Stimulated activated CD4-positive, alpha-beta T cell treated with anti-CD3 and anti-CD28 coated beads, Interleukin-4, amount 100 ng/mL, for 4 hours (primary cell): ENCODE data around the gene MAGEA8.
"Not testable (repeated sequence)": the region's sequence is repeated elsewhere in the genome, so short reads cannot be mapped to it uniquely, and the experiment has no call there.

Experiments
- DNase-seq, 2 experiments: peaks; one replicate each; pipeline ENCODE4 v3.0.0-alpha.2; 2020

MAGEA8 gene, protein sequence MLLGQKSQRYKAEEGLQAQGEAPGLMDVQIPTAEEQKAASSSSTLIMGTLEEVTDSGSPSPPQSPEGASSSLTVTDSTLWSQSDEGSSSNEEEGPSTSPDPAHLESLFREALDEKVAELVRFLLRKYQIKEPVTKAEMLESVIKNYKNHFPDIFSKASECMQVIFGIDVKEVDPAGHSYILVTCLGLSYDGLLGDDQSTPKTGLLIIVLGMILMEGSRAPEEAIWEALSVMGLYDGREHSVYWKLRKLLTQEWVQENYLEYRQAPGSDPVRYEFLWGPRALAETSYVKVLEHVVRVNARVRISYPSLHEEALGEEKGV

DNA sequence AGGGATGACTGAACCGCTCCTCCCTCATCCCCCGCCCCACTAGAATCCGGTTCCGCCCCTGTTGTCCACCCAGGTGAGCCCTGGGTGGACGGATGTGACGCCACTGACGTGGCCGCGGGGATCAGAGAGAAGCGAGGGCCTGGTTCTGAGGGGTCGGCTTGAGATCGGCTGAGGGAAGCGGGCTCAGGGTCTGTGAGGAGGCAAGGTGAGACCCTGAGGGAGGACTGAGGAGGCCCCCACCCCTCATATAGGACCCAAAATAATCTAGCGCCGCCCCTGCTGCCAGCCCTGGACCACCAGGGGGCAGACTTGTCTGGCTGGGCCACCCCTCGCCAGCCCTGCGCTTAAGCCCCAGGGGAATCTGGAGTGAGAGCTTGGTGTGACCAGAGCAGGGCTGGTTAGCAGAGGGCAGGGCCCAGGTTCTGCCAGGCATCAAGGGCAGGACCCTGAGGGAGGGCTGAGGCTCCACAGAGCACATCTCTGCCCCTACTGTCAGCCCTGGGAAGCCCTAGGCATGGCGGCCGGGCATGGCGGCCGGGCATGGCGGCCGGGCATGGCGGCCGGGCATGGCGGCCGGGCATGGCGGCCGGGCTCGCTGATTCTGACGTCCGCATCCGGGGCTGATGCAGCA, at the start of gene MAGEA8:
MAGEA8 (plus strand) TSS at position 103 of the 631 bp plus-strand sequence. CDS start 3,090 bp downstream, outside the sequence.
- DNase-seq, result peak in 1 of 2 experiments; percentile 1

DNA sequence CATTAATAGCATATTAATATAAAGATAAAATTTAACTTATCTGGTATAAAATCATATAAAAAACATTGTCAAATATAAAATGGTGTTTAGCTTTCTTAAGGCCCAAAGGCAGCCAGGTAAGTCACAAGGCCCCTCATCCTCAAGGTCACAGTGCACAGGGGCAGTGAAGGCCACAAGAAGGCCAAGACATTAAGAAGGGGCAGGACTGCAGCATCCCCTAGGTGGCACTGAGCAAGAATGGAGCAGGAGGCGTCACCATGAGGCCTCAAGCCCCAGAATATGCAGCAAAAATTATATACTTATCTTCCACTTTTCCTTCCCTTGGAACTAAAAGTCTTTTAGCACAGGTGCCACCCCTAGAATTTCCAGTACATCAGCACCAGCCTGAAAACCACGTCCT, 49.5 kb upstream of the MAGEA8 start:
- no peak for DNase-seq

DNA sequence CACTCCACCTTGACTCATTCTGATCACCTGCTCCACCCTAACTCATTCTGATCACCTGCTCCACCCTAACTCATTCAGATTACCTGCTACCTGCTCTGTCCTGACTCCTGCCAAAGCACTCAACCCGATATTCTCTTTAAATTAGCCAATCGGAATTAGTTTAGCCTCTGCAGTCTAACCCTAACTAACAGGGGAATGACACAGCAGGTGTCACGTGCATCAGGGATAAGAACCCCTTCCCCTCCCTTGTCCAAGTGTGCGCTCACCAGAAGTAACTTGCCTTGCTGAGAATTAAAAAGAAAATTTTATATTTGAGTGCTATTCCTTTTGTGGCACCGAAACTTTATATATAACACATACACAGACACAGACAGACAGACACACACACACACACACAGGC, 44.3 kb upstream of the MAGEA8 start:
- not testable (repeated sequence) for DNase-seq

DNA sequence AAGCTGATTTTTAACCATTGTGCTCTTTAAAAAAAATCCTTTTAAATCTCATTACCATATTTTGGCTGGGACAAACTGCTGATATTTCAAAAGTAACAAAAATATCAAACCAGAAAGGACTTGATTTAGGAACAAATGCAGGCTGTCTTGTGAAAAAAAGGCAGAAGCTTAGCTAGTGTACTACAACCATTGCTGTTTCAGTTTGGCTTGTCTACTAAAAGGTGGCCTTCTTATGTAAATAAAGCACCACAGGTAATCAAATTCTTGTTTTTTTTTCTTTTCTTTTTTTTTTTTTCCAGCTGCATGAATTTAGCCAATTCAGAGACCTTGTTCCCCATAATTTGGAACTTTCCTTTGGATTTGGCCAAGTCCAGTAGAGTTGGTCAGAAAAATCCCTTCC, 43.8 kb upstream of the MAGEA8 start:
- no peak for DNase-seq

DNA sequence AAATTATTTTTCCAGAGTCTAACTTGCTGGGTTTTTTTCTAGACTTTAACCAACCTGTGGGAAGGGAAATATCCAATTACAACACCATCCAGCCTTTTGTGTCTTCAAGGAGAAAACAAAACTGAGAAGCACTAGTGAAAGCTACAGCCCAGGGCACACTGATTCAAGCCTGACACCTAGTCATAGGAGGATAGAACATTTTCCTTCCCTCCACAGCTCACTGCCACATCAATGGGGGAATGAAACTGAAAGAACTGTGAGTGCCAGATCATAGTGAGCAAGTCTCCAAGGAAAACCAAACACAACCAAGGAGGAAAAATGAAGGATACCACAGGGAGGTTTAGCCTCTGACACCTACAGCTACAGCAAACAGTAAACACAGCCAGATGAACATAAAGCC, 43.3 kb upstream of the MAGEA8 start:
- DNase-seq, result no peak

DNA sequence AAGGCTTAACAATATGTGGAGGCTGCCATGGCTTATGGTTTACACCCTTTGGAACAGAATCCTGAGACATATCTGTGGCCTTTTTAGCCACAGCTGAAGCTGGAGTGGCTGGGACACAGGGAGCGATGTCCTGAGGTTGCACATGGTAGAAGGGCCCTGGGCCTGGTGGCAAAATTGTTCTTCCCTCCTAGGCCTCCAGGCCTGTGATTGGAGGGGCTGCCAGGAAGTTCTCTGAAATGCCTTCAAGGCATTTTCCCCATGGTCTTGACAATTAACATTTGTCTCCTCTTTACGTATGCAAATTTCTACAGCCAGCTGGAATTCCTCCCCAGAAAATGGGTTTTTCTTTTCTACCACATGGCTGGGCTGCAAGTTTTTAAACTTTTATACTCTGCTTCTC, 39.1 kb upstream of the MAGEA8 start:
- DNase-seq, result no peak

DNA sequence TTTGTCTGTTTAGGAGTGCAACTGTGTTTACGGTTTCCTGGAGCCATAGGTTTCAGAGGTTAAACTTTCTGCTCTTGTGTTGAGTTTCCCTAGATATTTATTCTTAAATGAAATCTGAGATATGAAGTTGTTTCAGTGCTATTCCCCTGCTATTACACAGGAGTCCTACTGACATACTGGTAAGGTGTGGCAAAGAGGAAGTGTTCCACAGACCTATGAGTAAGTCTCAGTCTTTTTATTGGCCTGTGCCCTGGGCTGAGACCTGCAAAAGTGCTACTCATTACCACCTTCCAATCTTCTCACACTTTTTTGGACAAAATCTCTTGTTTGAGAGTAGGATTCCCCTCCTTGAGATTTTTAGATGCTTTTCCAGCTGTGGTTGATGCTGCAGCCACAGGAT, 35.6 kb upstream of the MAGEA8 start:
- no peak for DNase-seq

DNA sequence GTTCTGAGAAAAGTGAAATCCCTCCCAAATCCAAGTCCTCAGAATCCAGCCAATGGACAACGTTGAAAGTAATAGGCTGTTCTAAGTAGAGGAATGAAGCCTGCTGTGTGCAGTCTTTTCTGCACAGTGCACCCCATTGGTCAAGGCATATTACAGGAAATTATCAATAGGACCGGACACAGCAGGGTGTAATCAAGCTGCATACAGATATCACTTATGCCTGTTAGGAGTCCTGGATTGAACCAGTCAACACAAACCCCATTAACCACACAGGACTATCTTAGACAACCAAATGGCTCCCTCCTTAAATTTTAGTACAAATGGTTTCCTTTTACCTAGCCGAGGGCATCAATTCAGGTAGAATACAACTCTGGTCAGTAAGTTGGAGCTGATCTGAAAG, 34.2 kb upstream of the MAGEA8 start:
- DNase-seq, result no peak

DNA sequence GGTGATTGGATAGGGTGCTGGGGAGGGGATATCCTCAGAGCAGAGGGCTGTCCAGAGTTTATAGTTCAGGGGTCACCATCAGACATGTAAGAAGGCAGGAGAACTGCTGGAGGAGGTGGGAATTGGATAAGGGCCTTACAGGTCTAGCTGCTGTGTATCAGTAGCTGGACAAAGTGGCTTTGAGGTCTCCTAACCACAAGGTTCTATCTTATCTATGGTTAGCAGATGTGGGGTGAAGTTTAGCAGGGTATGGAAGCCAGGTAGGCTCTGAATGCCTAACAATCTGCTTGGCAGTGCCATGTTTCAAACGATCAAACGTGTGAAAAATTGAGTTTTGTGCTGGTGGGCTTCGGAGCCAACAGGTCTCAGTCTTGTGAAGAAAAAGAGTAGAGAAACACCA, 32.1 kb upstream of the MAGEA8 start:
- no peak for DNase-seq

DNA sequence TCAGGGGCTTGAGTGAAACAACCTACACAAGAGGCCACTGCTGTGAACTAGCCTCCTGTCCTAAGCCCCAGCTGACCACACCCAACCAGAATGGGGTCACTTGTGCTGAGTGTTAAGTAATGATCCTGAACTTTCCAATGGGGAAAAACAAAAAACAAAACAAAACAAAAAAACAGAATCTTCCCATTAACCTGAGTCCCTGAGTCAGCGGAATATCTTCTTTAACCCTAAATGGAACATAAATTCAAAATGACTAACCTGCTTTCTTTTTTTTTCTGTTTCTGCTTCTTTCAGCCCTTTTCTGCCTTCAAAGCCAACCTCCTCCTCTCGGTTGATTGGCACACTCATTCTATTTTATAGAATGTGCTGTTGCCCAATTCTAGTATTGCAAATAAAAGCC, 31.2 kb upstream of the MAGEA8 start:
- no peak for DNase-seq

DNA sequence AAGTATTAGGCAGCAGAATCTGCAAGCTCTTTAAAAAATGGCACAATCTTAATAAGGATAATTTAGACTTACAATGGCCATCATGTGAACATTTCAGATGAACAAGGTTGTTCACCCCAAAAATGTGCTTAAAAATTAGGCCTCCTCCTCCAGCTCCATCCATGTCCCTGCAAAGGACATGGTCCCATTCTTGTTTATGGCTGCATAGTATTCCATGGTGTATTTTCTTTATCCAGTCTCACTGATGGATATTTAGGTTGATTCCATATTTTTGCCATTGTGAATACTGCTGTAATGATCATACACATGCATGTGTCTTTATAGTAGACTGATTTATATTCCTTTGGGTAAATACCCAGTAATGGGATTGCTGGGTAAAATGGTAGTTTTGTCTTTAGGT, 29.1 kb upstream of the MAGEA8 start:
- no peak for DNase-seq

DNA sequence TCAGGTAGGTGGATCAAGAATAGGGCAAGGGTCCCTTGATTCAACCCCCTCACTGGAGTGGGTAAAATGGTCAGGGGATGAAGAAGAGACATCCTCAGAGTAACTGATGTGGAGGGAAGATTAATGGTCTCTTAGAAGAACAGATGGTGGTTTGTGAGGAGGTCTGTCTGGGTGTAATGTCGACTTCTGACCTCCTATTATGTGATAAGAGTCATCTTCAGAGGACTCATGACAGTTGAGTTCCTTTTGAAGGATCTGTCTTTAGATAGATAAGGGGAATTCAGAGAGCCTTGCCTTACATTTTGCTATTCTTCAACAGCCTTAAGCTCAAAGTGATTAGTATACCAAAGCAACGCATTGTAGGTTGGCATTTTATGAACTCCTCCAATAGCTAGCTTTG, 27.1 kb upstream of the MAGEA8 start:
- DNase-seq, result no peak

DNA sequence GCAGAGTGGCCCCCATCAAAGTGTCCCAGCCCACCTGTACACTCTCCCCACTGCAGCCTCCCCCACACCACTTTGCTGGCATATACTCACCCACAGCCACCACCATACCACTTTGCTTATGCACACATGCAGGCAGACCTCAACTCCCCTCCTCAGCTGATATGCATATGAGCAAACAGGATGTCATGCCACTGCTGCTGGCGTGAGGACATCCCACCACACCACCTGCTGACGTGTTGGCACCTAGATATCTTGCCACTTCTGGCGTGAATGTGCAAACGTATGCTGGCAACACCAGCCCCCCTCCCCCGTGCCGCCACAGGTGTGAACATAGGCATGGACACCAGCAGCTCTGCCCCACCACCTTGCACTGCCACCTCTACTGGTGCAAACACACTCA, 22.4 kb upstream of the MAGEA8 start:
- DNase-seq, result no peak

DNA sequence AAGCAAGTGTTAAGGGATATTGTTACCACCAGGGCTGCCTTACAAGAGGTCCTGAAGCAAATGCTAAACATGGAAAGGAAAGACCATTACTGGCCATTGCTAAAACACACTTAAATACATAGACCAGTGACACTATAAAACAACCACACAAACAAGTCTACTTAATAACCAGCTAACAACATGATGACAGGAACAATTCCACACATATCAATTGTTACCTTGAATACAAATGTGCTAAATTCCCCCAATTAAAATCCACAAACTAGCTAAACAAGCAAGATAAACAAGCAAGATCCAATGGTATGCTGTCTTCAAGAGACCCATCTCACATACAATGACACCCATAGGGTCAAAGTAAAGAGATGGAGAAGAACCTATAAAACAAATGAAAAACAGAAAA, 20.5 kb upstream of the MAGEA8 start:
- DNase-seq, result no peak

DNA sequence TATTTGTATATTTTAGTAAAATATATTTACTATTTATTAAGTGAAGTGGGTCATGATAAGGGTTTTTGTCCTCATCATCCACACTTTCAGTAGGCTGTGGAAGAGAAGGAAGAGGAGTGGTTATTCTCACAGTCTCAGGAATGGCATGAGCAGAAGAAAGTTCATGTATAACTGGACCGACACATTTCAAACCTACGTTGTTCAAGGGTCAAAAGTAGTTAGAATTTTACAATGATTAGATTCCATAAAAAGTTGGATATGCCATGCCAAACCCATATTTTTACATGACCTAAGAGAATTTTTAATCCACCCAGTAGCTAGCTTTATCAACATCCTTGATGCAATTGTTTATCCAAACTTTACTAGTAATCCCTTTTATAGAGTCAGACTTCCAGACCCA, 15.6 kb upstream of the MAGEA8 start:
- no peak for DNase-seq

DNA sequence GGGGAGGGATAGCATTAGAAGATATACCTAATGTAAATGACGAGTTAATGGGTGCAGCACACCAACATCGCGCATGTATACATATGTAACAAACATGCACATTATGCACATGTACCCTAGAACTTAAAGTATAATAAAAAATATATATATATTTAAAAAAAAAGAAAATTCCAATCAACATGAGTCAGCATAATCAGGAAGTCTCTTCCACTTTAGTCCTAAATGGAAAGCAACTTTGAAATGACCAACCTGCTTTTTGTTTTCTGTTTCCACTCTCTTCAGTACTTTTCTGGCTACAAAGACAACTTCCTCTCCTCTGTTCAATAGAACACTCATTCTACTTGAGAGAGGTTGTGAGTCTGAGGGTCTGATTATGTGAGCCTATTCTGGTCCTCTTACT, 13.5 kb upstream of the MAGEA8 start:
- no peak for DNase-seq

DNA sequence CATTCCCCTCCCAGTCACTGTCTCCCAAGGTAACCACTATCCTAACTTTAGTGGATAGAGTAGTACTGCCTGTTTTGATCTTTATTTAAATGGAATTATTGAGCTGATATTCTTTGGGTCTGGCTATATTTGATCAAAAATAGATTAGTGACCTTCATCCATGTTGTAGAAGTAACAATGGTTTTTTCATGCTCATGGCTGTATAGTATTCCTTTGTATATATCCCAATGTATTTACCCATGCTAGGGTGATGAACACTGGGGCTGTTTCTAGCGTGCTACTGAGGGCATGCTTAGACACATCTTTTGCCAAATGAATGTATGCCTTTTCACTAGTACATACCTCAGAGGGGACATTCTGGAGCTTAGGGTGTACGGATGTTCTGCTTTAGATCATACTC, 10.1 kb upstream of the MAGEA8 start:
- no peak for DNase-seq

DNA sequence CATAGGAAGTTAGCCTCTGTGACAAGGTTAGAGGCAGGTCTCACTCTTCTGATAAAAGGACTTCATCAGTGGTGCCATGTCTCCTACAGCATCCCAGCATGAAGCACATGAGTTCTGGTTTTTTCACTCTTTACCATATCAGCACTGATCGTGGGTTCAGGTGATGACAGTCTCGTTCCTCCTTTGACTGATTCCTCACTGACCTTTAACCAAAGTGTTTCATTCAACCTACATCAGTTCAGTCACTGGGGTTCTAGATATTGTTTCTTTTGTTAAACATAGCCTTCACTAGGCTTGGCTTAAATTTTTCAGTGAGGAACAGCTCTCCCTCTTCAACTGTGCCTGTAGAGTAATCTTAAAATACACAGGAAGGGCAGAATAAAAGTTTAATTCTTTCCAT, 9.6 kb upstream of the MAGEA8 start:
- no peak for DNase-seq

DNA sequence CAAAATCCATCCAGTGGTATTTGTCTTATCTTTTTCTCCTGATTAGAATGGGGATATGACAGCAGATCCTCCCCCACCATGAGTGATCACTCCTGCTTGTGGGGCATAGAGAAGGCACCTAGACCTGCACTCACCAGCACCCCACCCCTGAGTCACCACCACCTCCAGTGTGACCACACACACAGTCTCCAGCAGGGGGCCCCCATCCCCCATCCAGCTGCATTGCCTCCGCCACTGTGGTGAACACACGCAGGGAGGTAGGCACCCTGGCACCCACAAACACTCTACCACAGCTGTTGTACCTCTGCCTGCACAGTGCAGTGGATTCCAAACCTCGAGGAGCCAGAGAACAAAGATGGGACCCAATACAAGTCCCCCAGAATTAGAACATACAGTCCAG, 9.0 kb upstream of the MAGEA8 start:
- DNase-seq, result peak; percentile 48 to 50

DNA sequence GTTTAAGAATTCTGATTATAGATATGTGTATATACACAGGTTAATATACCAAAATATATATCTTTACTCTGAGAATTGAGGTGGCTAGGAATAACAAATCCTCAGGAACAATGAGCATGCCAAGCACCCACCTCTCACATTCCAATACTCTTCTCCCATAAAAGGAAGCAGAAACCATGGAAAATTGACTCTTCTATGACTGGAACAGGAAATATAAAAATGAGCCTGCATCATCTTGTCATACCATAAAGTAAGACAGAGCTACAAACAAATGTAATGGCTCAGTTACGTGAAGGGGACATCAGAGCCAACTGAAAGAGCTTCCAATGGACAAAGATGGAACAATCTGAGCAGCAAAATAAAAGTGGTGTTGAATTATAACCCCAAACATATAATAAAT, 3.8 kb upstream of the MAGEA8 start:
- DNase-seq, result no peak

DNA sequence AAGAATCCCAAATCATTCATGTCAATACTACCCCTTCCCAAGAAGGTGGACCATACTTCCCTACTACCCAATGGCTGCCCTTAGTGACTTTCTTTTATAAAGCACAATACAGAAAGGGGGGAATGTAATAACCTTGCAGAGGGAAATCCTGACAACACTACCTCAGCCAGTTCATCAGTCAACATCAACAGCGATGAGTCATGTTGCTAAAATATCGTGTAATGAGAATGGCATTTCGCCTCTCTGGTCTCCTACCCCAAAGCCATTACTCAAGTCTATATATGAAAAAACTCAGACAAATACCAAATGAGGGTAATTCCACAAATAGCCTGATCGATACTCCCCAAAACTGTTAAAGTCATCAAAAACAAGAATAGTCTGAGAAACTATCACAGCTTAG, 3.3 kb upstream of the MAGEA8 start:
- DNase-seq, result no peak

DNA sequence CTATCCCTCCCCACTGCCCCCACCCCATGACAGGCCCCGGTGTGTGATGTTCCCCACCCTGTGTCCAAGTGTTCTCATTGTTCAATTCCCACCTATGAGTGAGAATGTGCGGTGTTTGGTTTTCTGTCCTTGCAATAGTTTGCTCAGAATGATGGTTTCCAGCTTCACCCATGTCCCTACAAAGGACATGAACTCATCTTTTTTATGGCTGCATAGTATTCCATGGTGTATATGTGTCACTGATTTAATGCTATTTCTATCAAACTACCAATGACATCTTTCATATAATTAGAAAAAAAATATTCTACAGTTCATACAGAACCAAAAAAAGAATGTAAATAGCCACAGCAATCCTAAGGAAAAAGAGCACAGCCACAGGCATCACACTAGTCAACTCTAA, 9.8 kb downstream of the MAGEA8 start:
- not testable (repeated sequence) for DNase-seq

DNA sequence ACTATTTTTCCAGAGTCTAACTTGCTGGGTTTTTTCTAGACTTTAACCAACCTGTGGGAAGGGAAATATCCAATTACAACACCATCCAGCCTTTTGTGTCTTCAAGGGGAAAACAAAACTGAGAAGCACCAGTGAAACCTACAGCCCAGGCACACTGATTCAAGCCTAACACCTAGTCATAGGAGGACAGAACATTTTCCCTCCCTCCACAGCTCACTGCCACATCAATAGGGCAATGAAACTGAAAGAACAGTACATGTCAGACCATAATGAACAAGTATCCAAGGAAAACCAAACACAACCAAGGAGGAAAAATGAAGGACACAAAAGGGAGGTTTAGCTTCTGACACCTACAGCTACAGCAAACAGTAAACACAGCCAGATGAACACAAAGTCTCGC, 17.6 kb downstream of the MAGEA8 start:
- DNase-seq, result no peak

DNA sequence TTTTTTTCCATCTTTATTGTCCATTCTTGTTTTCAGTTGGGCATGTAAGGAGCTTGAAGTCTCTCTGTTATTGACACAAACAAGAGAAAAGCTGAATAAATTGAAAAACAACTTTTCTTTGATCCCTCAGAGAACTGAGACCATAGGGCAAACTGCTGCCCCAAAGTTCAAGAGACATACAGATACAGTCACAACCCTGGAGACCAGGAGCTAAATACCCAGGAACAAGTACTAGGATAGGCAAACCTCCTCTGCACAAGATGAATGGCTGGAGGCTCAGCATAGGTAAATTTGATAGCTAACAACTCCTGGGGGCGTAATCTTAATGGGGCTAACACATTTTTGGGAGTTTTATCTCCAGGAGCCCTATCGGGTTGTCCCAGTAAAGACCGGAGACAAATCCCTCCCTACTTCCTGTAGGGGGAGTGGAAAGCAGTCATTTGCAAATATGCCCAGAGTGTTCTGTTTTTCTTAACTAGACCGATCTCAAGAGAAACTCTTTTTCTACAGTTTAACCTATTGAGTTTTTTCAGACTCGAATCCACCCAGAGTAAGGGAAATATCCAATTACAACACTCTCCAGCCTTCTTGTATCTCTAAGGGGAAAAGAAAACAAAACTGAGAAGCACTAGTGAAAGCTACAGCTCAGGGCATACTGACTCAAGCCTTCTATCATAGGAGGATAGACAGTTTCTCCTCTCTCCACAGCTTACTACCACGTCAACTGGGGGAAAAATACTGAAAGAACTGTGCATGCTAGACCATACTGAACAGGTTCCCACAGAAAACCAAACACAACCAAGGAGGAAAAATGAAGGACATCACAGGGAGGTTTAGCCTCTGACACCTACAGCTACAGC, 23.1 kb downstream of the MAGEA8 start:
- no peak for DNase-seq
